Rectal smooth muscle tissue (tissue), 1 donor: Measurements from ENCODE around the gene VWC2.

Experiments
- H3K27ac ChIP-seq: one replicate; pipeline ENCODE4 v1.7.0; 2013; ENCODE audit warnings: low read depth, low read length, inconsistent platforms
- H3K27me3 ChIP-seq: one replicate; pipeline ENCODE4 v1.7.0; 2013; ENCODE audit warnings: low read length; ENCODE audit not compliant: control insufficient read depth, insufficient read depth
- H3K36me3 ChIP-seq: one replicate; pipeline ENCODE4 v1.7.0; 2013; ENCODE audit warnings: low read length; ENCODE audit not compliant: control insufficient read depth, insufficient read depth
- H3K4me1 ChIP-seq: one replicate; pipeline ENCODE4 v1.7.0; 2013; ENCODE audit warnings: low read length; ENCODE audit not compliant: control insufficient read depth, insufficient read depth
- H3K4me3 ChIP-seq: one replicate; pipeline ENCODE4 v1.7.0; 2013; ENCODE audit warnings: low read length
- H3K9ac ChIP-seq: one replicate; pipeline ENCODE4 v1.7.0; 2013; ENCODE audit warnings: low read length

The VWC2 gene

DNA sequence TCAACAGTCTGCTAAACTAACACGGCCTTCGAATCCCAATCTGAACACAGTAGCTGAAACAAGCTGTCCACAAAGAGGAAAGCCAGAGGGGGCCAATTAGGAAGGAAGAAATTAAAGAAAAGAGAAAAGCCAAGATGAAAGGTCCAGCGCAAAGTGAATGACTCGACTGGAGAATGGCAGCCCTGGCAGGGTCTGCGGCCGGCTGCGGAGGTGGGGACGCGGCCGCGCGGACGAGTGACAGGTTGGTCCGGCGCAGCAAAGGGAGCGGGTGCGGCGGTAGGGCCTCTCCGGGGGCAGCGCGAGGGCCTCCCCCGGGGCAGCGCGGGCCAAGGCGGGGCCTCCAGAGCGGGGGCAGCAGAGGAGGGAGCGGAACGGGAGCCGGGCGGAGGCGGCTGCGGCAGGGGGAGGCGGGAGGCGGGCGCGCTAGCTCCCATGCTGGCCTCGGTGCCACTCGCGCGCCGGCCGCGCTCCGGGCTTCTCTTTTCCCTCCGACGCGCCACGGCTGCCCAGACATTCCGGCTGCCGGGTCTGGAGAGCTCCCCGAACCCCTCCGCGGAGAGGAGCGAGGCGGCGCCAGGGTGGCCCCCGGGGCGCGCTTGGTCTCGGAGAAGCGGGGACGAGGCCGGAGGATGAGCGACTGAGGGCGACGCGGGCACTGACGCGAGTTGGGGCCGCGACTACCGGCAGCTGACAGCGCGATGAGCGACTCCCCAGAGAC lies at the start of gene VWC2:
Gene VWC2, plus strand, starts transcription at position 421 of the 718 bp plus-strand sequence. CDS start 1,798 bp downstream, outside the sequence.
- Histone ChIP-seq H3K27ac (no peak within 1 kb of the TSS), H3K27me3 (peaks cover 3% of the 10 kb centered on the region), H3K36me3 (no peaks in the 10 kb centered on the region), H3K4me1 (no peaks in the 10 kb centered on the region), H3K4me3 (peak within 1 kb of the TSS; percentile 58), H3K9ac (no peak within 1 kb of the TSS)

DNA sequence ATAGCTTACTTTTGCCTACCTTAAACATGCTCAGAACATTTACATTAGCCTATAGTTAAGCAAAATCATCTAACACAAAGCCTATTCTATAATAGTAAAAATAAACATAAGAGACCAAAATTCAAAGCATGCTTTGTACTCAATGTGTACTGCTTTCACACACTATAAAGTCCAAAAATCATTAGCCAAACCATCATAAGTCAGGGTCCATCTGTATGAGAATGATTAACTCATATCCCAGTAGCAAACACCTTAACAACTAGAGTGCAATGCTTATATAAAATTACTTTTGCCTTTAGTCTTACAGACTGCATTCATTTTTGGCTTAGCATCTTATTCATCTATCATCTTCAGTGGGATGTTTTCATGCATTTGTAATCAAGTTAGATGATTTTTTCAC lies 49.4 kb upstream of the VWC2 start:
- Histone ChIP-seq H3K36me3 (no peaks in the 10 kb centered on the region), H3K4me1 (no peaks in the 10 kb centered on the region), H3K4me3 (no peak overlapping the region), H3K27ac (no peak overlapping the region), H3K27me3 (no peaks in the 10 kb centered on the region), H3K9ac (no peak overlapping the region)

DNA sequence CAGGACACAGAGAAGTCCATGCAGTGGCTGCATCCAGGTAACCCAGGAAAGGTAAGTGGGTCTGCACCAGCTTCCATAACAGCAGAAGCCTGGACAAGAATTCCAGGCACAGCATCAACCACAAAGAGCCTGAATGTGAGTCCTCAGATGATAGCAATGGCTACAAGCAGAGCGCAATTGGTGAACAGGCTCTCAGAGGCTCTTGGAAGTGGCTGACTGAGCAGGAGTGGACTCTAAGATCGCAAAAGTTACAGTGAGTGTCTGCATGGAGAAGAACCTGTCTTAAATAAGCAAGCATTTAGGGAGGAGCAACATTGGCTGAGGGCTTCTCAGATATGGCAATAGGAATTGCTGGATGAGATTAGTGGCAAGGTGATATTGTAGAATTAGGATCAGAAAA lies 41.6 kb upstream of the VWC2 start:
- Histone ChIP-seq H3K4me3 (no peak overlapping the region), H3K9ac (no peak overlapping the region), H3K27me3 (no peaks in the 10 kb centered on the region), H3K27ac (no peak overlapping the region), H3K36me3 (no peaks in the 10 kb centered on the region), H3K4me1 (no peaks in the 10 kb centered on the region)

DNA sequence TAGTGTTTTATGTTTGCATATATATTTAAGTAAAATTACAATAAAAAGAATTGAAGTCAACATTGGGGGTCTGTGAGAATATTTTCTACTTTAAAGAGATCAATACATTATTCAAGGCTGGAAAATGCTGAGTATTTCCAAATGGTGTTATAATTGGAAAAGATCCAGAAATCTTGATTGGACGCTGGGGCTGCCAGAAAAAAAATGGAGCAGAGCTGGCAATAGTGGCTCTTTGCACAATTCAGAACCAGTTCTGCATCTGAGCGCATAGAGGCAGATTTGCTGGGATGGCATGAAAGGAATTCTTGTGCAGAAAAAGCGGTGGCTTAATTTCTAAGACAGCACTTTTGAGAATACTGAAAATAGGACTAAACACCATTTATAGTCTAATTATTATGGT lies 10.8 kb upstream of the VWC2 start:
- Histone ChIP-seq H3K4me3 (no peak overlapping the region), H3K4me1 (no peaks in the 10 kb centered on the region), H3K27me3 (no peaks in the 10 kb centered on the region), H3K9ac (no peak overlapping the region), H3K36me3 (no peaks in the 10 kb centered on the region), H3K27ac (no peak overlapping the region)

DNA sequence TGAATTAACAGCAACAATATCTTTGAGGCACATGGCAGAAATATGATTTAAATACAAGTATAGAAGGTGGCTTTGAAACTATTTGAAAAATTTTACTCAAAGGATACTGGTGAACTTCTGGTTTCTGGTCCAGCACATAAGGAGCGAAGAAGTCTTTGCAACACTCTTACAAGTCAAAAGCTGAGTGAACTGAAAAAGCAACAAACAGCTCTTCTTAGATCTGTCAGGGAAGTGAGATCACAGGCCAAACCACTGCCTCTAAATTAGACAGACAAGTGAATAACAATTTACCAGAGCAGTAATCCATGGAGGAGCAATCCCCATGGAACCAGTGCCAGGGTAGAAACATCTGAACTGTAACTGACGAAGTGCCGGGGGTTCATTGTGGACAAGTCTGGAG lies 9.6 kb upstream of the VWC2 start:
- no peaks in the 10 kb centered on the region for H3K27me3 ChIP-seq
- no peak overlapping the region for H3K27ac ChIP-seq
- H3K9ac ChIP-seq: no peak overlapping the region
- H3K4me1 ChIP-seq: no peaks in the 10 kb centered on the region
- H3K4me3 ChIP-seq: no peak overlapping the region
- no peaks in the 10 kb centered on the region for H3K36me3 ChIP-seq

DNA sequence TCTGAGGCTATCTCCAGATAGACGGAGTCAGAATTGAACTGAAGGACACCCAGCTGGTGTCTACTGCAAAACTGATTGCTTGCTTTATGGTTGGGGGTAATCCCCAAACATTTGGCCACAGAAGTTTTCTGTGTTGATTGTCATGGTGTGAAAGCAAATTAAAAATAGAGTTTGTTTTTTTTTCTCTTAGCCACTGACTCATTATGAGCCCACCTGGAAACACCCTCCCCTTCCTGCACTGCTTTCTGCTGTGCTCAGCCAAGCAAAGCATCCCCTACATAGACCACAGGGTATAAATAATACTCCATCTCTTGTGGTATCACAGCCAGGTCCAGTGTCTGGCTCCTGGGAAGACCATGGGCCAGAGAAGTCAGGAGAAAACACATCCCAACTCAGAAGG lies 6.5 kb upstream of the VWC2 start:
- Histone ChIP-seq H3K27me3 (no peaks in the 10 kb centered on the region), H3K9ac (no peak overlapping the region), H3K4me3 (no peak overlapping the region), H3K4me1 (no peaks in the 10 kb centered on the region), H3K27ac (no peak overlapping the region), H3K36me3 (no peaks in the 10 kb centered on the region)

DNA sequence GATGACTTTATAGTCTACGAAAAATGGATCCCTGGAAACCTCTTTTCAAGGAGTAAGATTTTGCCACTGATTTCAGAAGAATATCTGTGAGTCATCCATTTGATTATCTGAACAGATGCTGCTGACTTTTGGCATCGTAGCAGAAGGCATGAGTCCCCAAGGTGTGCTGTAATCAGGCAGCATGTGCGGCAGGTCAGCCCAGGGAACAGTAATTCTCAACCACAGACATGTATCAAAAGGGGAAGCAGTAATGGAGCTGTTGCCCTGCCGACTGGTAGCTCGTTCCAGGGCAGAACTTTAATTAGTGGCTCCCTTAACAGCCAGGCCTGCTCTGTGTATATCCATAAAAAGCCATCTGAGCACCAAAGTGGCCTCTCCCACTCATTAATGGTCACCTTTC lies 5.7 kb upstream of the VWC2 start:
- Histone ChIP-seq H3K27me3 (no peaks in the 10 kb centered on the region), H3K4me1 (no peaks in the 10 kb centered on the region), H3K9ac (no peak overlapping the region), H3K4me3 (no peak overlapping the region), H3K36me3 (no peaks in the 10 kb centered on the region), H3K27ac (no peak overlapping the region)

DNA sequence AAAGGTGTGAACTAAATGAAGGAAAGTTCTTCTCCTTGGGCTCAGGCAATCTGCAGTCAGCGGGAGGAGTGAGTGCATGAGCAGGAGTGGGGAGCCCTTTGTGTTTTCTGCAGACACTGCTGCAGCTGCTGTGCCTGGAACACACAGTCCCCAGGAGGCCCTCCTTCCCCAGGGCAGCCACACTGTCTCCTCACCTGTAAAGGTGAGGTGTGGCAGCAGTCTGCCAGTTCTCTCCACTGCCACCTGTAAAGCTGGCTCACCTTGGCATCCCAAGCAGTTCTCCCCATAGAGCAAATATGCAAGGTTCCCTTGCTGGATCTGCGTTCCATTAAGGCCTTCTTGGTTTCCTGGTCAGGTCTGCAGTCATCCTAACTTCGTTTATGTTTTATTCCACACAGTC lies 5.2 kb upstream of the VWC2 start:
- no peaks in the 10 kb centered on the region for H3K27me3 ChIP-seq
- no peak overlapping the region for H3K27ac ChIP-seq
- H3K4me1 ChIP-seq: no peaks in the 10 kb centered on the region
- no peak overlapping the region for H3K9ac ChIP-seq
- H3K36me3 ChIP-seq: no peaks in the 10 kb centered on the region
- no peak overlapping the region for H3K4me3 ChIP-seq

DNA sequence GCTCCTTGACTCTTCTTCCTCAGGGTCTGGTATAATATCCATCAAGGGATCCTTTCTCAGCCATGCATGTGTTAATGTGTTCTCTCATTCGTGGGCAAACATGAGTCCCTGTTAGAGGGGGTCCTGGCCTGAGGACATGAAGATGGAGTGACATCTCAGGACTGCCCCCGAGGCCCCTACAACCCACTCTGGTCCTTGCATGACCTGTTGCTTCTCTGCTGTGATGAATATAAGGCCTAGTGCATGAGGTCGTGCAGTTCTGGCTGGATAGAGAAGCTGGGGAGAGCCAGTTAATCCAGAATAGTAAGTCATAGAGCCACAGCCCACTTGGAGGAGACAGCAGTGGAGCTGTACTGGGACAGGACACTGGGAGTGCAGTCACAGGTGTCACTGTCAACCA lies 4.6 kb upstream of the VWC2 start:
- no peak overlapping the region for H3K4me3 ChIP-seq
- H3K9ac ChIP-seq: no peak overlapping the region
- H3K27me3 ChIP-seq: no peaks in the 10 kb centered on the region
- H3K27ac ChIP-seq: no peak overlapping the region
- no peaks in the 10 kb centered on the region for H3K36me3 ChIP-seq
- no peaks in the 10 kb centered on the region for H3K4me1 ChIP-seq

DNA sequence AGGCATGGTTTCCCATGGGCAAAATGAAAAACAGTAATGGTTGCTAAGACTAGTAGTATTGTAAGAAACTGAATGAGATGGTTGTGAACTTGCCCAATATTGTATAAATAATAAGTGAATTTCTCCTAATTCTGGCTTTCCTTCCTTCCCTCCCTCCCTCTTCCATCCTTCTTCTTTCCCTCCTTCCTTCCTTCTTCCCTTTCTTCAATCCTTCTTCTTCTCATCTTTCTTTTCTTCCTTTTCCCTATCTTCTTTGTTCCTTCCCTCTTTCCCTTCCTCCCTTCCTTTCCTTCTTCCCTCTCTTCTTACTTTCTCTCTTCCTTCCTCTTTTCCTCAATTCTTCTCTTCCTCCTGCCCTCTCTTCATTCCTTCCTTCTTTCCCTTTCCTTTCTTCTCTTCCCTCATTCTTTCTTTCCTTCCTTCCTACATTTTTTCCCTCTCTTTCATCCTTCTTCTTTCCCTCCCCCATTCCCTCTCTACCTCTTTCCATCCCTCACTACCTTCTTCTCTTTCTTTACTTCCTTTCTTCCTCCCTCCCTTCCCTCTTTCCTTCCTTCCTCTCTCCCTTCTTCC lies 4.1 kb upstream of the VWC2 start:
- Histone ChIP-seq H3K27me3 (peaks cover 3% of the 10 kb centered on the region), H3K9ac (no peak overlapping the region), H3K4me3 (no peak overlapping the region), H3K4me1 (no peaks in the 10 kb centered on the region), H3K36me3 (no peaks in the 10 kb centered on the region), H3K27ac (no peak overlapping the region)

DNA sequence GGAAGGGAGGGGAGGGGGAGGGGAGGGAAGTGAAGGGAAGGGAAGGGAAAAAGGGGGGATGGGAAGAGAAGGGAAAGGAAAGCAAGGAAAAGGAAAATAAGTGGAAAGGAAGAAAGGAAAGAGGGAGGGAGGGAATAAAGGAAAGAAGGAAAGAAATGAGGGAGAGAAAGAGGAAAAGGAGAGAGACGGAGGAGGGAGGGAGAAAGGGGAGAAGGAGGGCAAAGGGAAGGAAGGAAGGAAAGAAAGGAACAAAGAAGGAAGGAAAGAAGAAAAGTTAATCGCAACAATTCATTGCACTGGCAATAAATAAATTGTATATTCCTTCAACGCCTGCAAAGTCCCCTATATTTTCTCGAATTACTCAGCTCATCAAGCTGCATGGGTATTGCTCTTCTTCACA lies 2.6 kb upstream of the VWC2 start:
- H3K9ac ChIP-seq: no peak overlapping the region

DNA sequence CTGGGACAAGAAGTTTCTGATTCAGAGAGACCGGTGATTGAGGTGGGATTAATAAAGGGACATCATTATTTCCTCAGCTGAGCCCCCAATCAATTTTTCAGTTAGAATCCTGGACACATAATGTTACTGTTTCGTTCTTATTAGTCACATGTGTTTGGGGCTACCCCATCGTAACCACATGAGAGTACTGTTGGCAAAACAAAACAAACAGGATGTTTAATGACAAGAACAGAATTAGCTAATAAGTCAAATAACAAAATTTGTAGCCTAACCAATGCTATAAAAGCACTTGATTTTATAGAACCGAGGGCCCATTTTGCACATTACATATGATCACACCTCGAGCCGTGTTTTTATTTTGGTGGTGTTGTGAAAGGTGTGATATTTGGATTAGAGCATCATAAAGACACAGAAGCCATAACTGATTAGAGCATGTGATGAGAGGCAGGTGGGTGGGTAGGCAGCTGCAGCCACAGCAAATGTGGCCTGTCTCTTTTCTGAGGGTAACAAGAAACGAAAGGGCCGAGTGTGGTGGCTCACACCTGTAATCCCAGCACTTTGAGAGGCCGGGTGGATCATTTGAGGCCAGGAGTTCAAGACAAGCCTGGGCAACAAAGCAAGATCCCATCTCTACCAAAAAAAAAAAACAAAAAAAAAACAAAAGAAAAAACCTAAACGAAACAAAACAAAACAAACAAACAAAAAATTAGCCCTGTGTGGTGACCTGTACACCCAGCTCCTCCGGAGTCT lies 1.8 kb upstream of the VWC2 start:
- Histone ChIP-seq H3K36me3 (no peaks in the 10 kb centered on the region), H3K4me3 (no peak overlapping the region), H3K27me3 (peaks cover 3% of the 10 kb centered on the region), H3K4me1 (no peaks in the 10 kb centered on the region), H3K27ac (no peak overlapping the region), H3K9ac (no peak overlapping the region)

More for the DNA sequence above, 2.6 kb upstream of the VWC2 start:
- Histone ChIP-seq H3K27me3 (peaks cover 3% of the 10 kb centered on the region), H3K36me3 (no peaks in the 10 kb centered on the region), H3K4me1 (no peaks in the 10 kb centered on the region), H3K4me3 (no peak overlapping the region), H3K27ac (no peak overlapping the region)

DNA sequence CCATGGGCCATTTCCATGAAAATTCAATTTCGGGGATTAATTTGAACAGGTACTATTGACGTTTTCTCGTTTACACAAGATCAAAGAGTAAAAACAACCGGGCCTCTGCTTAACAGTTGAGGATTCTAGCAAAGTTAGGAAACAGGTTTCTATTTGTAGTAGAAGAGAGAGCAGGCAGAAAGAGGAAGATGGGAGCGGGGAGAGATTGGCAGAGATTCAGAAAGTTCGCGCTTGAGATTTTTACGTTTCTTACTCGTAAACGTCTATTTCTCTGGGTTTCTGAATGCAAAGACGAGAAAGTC lies 571 bp upstream of the VWC2 start:
- Histone ChIP-seq H3K27me3 (peaks cover 3% of the 10 kb centered on the region), H3K36me3 (no peaks in the 10 kb centered on the region), H3K4me3 (peak overlapping the region; percentile 27), H3K27ac (no peak overlapping the region), H3K9ac (no peak overlapping the region), H3K4me1 (no peaks in the 10 kb centered on the region)
